ENCODE results near the gene USP48.

DNA sequence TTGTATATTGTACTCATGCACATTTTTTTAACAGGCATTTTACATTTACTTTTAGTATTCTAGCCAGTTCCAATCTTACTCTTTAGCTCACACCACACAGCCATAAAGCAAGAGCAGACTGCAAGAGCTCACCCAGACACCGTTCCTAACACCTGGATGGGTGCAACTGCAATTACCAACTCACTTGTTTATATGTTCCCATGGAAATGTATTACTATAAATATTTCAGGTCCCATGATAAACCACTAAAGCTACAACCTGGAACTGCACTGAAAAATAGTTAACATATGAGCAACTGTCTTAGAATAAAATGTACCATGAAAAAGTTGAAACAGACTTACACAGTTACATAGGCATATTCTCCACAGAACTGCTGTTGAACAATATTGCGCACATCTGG lies 30.8 kb downstream of the USP48 start:
- no peak for TF ChIP-seq CTCF (conservative IDR thresholded peaks at IDR 0.05; ENCODE audit: low read length)
- TF ChIP-seq EZH2phosphoT487 (IDR thresholded peaks at IDR 0.05; ENCODE audit: borderline replicate concordance): no peak
